SK-N-SH (cell line): Measurements from ENCODE around the gene HPN.

Experiments
- CHD2 ChIP-seq: fragments of 150-350 bp; IDR thresholded peaks from 2 replicates; pipeline ENCODE4 v1.6.1; 2018; ENCODE audit warnings: low read length; ENCODE audit not compliant: partially characterized antibody
- CTCF ChIP-seq: fragments of 200-600 bp; sonication (generic); IDR thresholded peaks from 2 replicates; pipeline ENCODE4 v1.6.1; 2017; ENCODE audit warnings: antibody characterized with exemption, mild to moderate bottlenecking, moderate library complexity
- EZH2phosphoT487 ChIP-seq: fragments of 200-600 bp; sonication (generic); IDR thresholded peaks from 2 replicates; pipeline ENCODE4 v1.6.1; 2017; ENCODE audit warnings: low read depth, mixed run types, mild to moderate bottlenecking, antibody characterized with exemption, moderate library complexity, borderline replicate concordance
- RAD21 ChIP-seq: IDR thresholded peaks from 2 replicates; pipeline ENCODE4 v1.6.1; 2012; ENCODE audit warnings: mild to moderate bottlenecking, low read length
- RFX5 ChIP-seq: IDR thresholded peaks from 2 replicates; pipeline ENCODE4 v1.6.1; 2012; ENCODE audit warnings: mild to moderate bottlenecking, improper control_type of control experiment, low read length
- SMC3 ChIP-seq: IDR thresholded peaks from 2 replicates; pipeline ENCODE4 v1.6.1; 2012; ENCODE audit warnings: low read depth, low read length, improper control_type of control experiment
- TCF12 ChIP-seq: IDR thresholded peaks from 2 replicates; pipeline ENCODE4 v1.4.0; 2012

- no peak for TF ChIP-seq CHD2
- no peak for TF ChIP-seq RAD21
- TF ChIP-seq CTCF = no peak
- TF ChIP-seq EZH2phosphoT487 = no peak
- no peak for TF ChIP-seq SMC3
- no peak for TF ChIP-seq RFX5
- no peak for TF ChIP-seq TCF12
Observed at GRCh38 chr19:35115177-35115951, 73.8 kb downstream of the HPN start, which contains the start of gene FXYD3.
